ENCODE measurements around the gene ITPK1.

ITPK1 gene

GRCh38 chr14:93084866-93085857 is 30.6 kb downstream of the ITPK1 start:
- H3K27ac ChIP-seq: peak overlapping the region; percentile 90
- TF ChIP-seq ZFX (IDR thresholded peaks at IDR 0.05) (no peak), CTCF (conservative IDR thresholded peaks at IDR 0.05) (no peak)

- peak overlapping the region; percentile 90 for H3K27ac ChIP-seq
Measured at GRCh38 chr14:93084402-93084801, 31.3 kb downstream of the ITPK1 start.

GRCh38 chr14:93083917-93084316 is 31.8 kb downstream of the ITPK1 start:
- H3K27ac ChIP-seq: peak overlapping the region; percentile 90
- TF ChIP-seq CTCF (conservative IDR thresholded peaks at IDR 0.05) (no peak), ZFX (IDR thresholded peaks at IDR 0.05) (no peak)

More at GRCh38 chr14:93084402-93084801, 31.3 kb downstream of the ITPK1 start:
- TF ChIP-seq ZFX (IDR thresholded peaks at IDR 0.05) (no peak), CTCF (conservative IDR thresholded peaks at IDR 0.05) (no peak)

GRCh38 chr14:93082576-93083001 is 33.1 kb downstream of the ITPK1 start:
- no peak overlapping the region; the same call in 1 of the 2 replicates for H3K27ac ChIP-seq
- TF ChIP-seq ZFX (IDR thresholded peaks at IDR 0.05): no peak
- TF ChIP-seq CTCF (conservative IDR thresholded peaks at IDR 0.05): no peak

- no peak for TF ChIP-seq CTCF (conservative IDR thresholded peaks at IDR 0.05)
- no peak for TF ChIP-seq ZFX (IDR thresholded peaks at IDR 0.05)
- no peak overlapping the region; the same call in 1 of the 2 replicates for H3K27ac ChIP-seq
Measured at GRCh38 chr14:93081876-93082570, 33.7 kb downstream of the ITPK1 start.

GRCh38 chr14:93079865-93080403 is 35.8 kb downstream of the ITPK1 start:
- TF ChIP-seq ZFX (IDR thresholded peaks at IDR 0.05): no peak
- no peak for TF ChIP-seq CTCF (conservative IDR thresholded peaks at IDR 0.05)

More at GRCh38 chr14:93079865-93080403, 35.8 kb downstream of the ITPK1 start:
- H3K27ac ChIP-seq: no peak overlapping the region
